SU-DHL-6 (cell line): Measurements from ENCODE around the gene GPX4.

Experiments used
- CTCF ChIP-seq: fragments of 200-600 bp; sonication (generic); IDR thresholded peaks from one replicate; pipeline ENCODE4 v1.5.1; 2017; ENCODE audit warnings: antibody characterized with exemption, mild to moderate bottlenecking, low read length, moderate library complexity; ENCODE audit not compliant: insufficient read depth, poor library complexity, severe bottlenecking
- EZH2phosphoT487 ChIP-seq: fragments of 200-600 bp; sonication (generic), shearing (Covaris generic); conservative IDR thresholded peaks from 2 replicates; pipeline ENCODE4 v1.6.1; 2018; ENCODE audit warnings: mild to moderate bottlenecking, antibody characterized with exemption, low read length, moderate library complexity, mixed read lengths

DNA sequence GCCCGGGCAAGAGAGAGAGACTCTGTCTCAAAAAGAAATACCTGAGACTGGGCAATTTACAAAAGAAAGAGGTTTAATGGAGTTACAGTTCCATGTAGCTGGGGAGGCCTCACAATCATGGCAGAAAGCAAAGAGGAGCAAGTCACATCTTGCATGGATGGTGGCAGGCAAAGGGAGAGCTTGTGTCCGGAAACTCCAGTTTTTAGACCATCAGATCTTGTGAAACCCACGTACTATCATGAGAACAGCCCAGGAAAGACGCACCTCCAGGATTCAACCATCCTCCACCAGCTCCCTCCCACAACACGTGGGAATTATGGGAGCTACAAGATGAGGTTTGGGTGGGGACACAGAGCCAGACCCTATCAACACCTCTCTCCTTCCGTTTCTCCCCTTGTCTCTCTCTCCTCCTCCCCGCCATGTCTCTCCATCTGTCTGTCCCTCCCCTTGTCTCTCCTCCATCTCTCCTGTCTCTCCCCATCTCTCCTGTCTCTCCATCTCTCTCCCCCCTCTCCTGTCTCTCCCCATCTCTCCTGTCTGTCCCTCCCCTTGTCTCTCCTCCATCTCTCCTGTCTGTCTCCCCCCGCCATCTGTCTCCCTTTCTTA lies 18.6 kb upstream of the GPX4 start:
- no peak for TF ChIP-seq CTCF
- no peak for TF ChIP-seq EZH2phosphoT487
